Parietal lobe (tissue), 2 donors: ENCODE results near the gene CFP. TPM values are rescaled to one million over a fixed set of nuclear protein-coding genes. Genes with fewer than 3 reads are reported as not detected.

Source experiments
- small RNA-seq: library from RNA; depleted of rRNA; stranded (forward); fragments of <200 nt; gene quantifications from one replicate; pipeline ENCODE3, GENCODE V24; 2014; ENCODE audit warnings: low replicate concordance
- total RNA-seq: library from RNA; depleted of rRNA; stranded (reverse); fragments of >200 nt; gene quantifications from one replicate; pipeline ENCODE4 v1.2.3, GENCODE V29; 2014

The CFP gene
- total RNA-seq = 1.3 TPM

DNA sequence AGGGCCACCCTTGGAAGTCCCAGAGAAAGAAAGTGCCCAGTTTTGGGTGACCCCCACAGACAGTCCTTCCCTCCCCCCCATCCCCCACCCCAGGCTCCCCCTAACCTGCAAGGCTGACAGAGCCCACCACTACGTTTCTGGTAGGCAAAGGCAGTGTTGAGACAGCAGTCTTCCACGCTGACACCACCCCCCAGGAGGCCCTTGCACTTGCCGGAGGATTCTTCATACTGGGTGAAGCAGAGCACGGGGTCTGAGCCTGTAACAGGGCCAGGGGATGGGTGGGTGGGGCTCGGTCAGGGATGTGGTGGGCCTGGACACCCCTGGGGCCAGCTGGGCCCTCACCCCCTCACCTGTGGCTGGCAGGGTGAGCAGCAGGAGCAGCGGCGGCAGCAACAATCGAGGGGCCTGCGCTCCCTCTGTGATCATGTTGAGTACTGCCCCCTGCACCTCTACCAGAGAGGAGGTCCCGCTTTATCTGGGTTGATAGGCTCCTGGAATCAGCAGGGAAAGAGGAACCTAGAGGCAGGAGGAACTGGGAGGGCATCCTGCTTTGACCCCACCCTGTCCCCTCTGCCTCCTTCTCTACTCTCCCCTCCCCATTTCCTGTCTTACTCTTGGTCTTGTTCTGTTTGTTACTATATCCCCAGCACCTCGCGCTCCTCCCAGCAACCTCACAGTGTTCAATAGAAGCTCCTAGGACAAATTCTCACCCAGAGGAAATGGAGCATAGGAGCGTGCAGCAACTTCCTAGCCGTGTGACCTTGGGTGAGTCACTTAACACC is at the start of gene CFP:
Gene CFP, minus strand, starts transcription at position 512 of the 782 bp plus-strand sequence. Its CDS starts 86 bp downstream, at position 426.

GRCh38 chrX:47658684-47659420 is 29.1 kb upstream of the CFP start, which contains the start of gene UXT:
UXT (minus strand) TSS chrX:47659180; CDS start chrX:47658927, 253 bp downstream.

DNA sequence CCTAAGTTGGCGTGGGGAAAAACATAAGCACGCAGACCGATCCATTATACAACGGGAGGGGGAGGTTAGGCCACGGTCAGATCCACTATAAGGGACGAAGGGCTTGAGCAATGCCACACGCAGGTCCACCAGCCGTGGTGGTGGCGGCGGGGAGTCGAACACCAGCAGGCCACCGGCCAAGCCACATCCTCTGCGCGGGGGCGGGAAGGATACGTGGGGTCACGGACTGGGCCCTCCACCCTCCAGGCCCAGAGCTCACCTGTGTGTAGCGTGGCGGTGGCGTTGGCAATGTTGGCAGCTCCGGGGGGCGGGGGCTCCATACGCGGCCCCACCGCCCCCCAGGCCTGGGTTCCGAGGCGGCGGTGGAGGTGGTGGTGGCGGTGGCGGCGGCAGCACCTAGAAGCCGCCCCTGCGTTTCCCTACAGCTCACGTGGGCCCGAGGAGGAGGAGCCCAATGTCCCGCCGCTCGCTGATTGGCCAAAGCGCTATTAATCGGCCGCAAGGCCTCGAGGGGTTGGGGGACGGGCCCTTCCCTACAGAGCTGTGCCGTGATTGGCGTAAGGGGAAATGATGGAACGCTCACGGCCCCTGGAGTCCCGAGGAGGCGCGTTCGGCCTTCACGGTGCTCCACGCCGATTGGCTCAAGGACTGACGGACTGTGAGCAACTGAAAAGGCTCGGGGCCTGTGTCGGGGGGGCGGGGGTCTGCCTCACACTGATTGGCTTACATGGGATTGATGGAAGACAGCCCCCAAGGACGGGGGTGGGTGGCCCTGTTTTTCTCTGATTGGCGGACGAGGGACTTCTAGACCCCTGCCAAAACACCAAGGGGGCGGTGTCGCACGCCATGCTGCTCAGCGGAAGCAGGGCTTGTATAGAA is 20.7 kb upstream of the CFP start, which contains the start of gene ELK1:
Gene ELK1, minus strand, starts transcription at position 400 of the 879 bp plus-strand sequence. CDS start 9,122 bp downstream, outside the sequence.

DNA sequence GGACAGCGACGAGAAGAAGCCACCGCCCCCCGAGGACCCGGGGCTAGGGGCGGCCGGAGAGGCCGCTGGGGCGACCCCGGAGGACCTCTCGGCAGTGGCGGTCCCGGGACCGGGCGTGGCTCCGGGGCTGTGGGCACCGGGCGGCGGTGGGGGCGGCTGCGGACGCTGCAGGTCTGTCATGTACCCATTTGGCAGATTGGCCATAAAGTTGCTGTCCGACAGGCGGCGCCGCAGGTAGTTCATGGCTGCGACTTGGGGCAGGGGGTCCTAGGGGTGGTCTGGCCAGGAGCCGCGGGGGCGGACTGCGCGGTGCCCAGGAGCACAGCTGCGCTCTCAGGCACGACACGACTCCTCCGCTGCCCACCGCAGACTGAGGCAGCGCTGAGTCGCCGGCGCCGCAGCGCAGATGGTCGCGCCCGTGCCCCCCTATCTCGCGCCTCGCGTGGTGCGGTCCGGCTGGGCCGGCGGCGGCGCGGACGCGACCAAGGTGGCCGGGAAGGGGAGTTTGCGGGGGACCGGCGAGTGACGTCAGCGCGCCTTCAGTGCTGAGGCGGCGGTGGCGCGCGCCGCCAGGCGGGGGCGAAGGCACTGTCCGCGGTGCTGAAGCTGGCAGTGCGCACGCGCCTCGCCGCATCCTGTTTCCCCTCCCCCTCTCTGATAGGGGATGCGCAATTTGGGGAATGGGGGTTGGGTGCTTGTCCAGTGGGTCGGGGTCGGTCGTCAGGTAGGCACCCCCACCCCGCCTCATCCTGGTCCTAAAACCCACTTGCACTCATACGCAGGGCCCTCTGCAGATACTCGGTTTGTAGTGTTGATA is 10.0 kb downstream of the CFP start, which contains the start of gene SYN1:
Gene SYN1, minus strand, starts transcription at position 372 of the 817 bp plus-strand sequence. Its CDS starts 129 bp downstream, at position 243.

GRCh38 chrX:47581731-47582647 is 47.7 kb downstream of the CFP start, which contains the start of gene TIMP1:
TIMP1 (plus strand) TSS chrX:47582436; CDS start chrX:47583416, 980 bp downstream.

Small RNA genes lying within 50 kb of the gene (small RNA-seq; reads per million reads assigned to genes)
- gene MIR4769 = not detected

Other genes starting within 250 kb of the CFP start
- 14.7 TPM for gene ZNF41, start 146.7 kb downstream of the CFP start, total RNA-seq
- gene ARAF, start 68.7 kb downstream of the CFP start, total RNA-seq = 11.3 TPM
- 4.4 TPM for gene TIMP1, start 47.5 kb downstream of the CFP start, total RNA-seq
- 27.9 TPM for gene SYN1, start 10.1 kb downstream of the CFP start, total RNA-seq
- gene ELK1, start 20.6 kb upstream of the CFP start, total RNA-seq = 14.4 TPM
- 67.6 TPM for gene UXT, start 29.2 kb upstream of the CFP start, total RNA-seq
- gene ZNF81, start 207.0 kb upstream of the CFP start, total RNA-seq = 25.0 TPM